Hepatocyte (in vitro differentiated cells): Measurements from ENCODE around the gene TAS2R16. TPM values are rescaled to one million over a fixed set of nuclear protein-coding genes. Genes with fewer than 3 reads are reported as not detected.

Experiments used
- DNase-seq: peaks from one replicate; pipeline ENCODE4 v3.0.0-alpha.2; 2016; ENCODE audit warnings: low spot score
- H2AFZ ChIP-seq: fragments of 200-600 bp; sonication (generic); 2 replicates; pipeline ENCODE4 v1.6.0; 2016; ENCODE audit warnings: antibody characterized with exemption, mild to moderate bottlenecking
- H3K27ac ChIP-seq: fragments of 200-600 bp; sonication (generic); 2 replicates; pipeline ENCODE4 v1.5.1; 2016; ENCODE audit warnings: mild to moderate bottlenecking
- H3K27me3 ChIP-seq: fragments of 200-600 bp; sonication (generic); 2 replicates; pipeline ENCODE4 v1.6.1; 2016
- H3K36me3 ChIP-seq: fragments of 200-600 bp; sonication (generic); replicated peaks from 2 replicates; pipeline ENCODE4 v1.5.1; 2016; ENCODE audit warnings: low read depth; ENCODE audit not compliant: insufficient read depth
- H3K4me1 ChIP-seq: fragments of 200-600 bp; sonication (generic); 2 replicates; pipeline ENCODE4 v1.5.1; 2016; ENCODE audit warnings: mild to moderate bottlenecking, moderate library complexity; ENCODE audit not compliant: insufficient read depth
- H3K4me2 ChIP-seq: fragments of 200-600 bp; sonication (generic); 2 replicates; pipeline ENCODE4 v1.6.0; 2016
- H3K4me3 ChIP-seq: fragments of 200-600 bp; sonication (generic); 2 replicates; pipeline ENCODE4 v1.5.1; 2016; ENCODE audit warnings: mild to moderate bottlenecking
- H3K79me2 ChIP-seq: fragments of 200-600 bp; sonication (generic); 2 replicates; pipeline ENCODE4 v1.6.0; 2017; ENCODE audit warnings: mild to moderate bottlenecking
- H3K9me2 ChIP-seq: fragments of 200-600 bp; sonication (generic); replicated peaks from 2 replicates; pipeline ENCODE4 v1.6.0; 2017; ENCODE audit warnings: mild to moderate bottlenecking; ENCODE audit not compliant: insufficient read depth
- H3K9me3 ChIP-seq: fragments of 200-600 bp; sonication (generic); 2 replicates; pipeline ENCODE4 v1.5.1; 2016; ENCODE audit warnings: low read depth, mild to moderate bottlenecking
- H4K20me1 ChIP-seq: fragments of 200-600 bp; sonication (generic); 2 replicates; pipeline ENCODE4 v1.6.0; 2016; ENCODE audit warnings: mild to moderate bottlenecking; ENCODE audit not compliant: insufficient read depth, poor library complexity, severe bottlenecking
- EZH2 ChIP-seq: fragments of 200-600 bp; sonication (generic); IDR thresholded peaks from 2 replicates; pipeline ENCODE4 v1.6.1; 2016; ENCODE audit warnings: antibody characterized with exemption, mild to moderate bottlenecking, borderline replicate concordance
- EZH2phosphoT487 ChIP-seq: fragments of 200-600 bp; sonication (generic); IDR thresholded peaks from one replicate; pipeline ENCODE4 v1.6.1; 2018; ENCODE audit warnings: antibody characterized with exemption, mild to moderate bottlenecking, low read depth, moderate library complexity; ENCODE audit not compliant: unreplicated experiment, severe bottlenecking
- WGBS: methylation state at CpG from one replicate; pipeline ENCODE4 v1.1.6; 2016; ENCODE audit warnings: low lambda C conversion rate; ENCODE audit errors: missing lambda C conversion rate; 5-methylcytosine and 5-hydroxymethylcytosine counted together
- polyA plus RNA-seq: library from polyadenylated mRNA; unstranded; fragments of >200 nt; fragmentation: Nextera tagmentation; extraction: Ambion mirVana; gene quantifications from 2 replicates; pipeline ENCODE4 v1.2.1, GENCODE V29; 2016
- total RNA-seq: library from RNA; depleted of rRNA; stranded (reverse); fragments of >200 nt; gene quantifications from 2 replicates; pipeline ENCODE4 v1.2.3, GENCODE V29; 2014
- TF ChIP-seq, protein P1 (sequence below): fragments of 200-600 bp; sonication (generic); IDR thresholded peaks from 2 replicates; pipeline ENCODE4 v1.5.1; 2016; ENCODE audit warnings: antibody characterized with exemption, mild to moderate bottlenecking; ENCODE audit not compliant: poor library complexity

The TAS2R16 gene
- total and polyA plus RNA-seq, 2 experiments from 2014 or later, result not detected

DNA sequence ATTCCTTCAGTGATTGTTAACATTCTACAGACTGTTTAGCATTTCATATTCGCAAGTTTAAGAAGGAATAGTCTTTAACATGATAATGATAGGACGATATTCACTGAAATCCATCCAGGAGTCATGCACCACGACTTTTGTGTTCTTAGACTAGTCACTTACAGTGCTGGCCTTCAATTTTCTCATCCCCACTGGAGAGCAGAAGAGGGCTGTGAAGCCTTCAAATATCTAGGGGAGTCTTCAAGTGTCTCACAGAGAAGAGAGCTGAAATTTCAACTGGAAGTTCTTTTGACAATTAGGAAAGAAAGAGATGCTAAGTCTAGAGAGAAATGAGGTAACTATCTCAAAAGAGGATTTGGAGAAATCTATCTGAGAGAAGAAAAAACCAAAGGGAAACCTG is 43.8 kb upstream of the TAS2R16 start:
- Histone ChIP-seq H3K79me2 (no peaks in the 10 kb centered on the region), H2AFZ (no peak overlapping the region), H4K20me1 (no peaks in the 10 kb centered on the region), H3K9me2 (no peaks in the 10 kb centered on the region), H3K27ac (no peak overlapping the region), H3K4me3 (no peak overlapping the region), H3K36me3 (no peaks in the 10 kb centered on the region), H3K4me2 (no peak overlapping the region), H3K4me1 (no peaks in the 10 kb centered on the region), H3K9me3 (no peaks in the 10 kb centered on the region), H3K27me3 (no peaks in the 10 kb centered on the region)
- WGBS, result 51% methylated on average over 3 of the region's 3 CpGs
- TF ChIP-seq EZH2phosphoT487 (no peak), EZH2 (no peak)
- TF ChIP-seq, protein P1, sequence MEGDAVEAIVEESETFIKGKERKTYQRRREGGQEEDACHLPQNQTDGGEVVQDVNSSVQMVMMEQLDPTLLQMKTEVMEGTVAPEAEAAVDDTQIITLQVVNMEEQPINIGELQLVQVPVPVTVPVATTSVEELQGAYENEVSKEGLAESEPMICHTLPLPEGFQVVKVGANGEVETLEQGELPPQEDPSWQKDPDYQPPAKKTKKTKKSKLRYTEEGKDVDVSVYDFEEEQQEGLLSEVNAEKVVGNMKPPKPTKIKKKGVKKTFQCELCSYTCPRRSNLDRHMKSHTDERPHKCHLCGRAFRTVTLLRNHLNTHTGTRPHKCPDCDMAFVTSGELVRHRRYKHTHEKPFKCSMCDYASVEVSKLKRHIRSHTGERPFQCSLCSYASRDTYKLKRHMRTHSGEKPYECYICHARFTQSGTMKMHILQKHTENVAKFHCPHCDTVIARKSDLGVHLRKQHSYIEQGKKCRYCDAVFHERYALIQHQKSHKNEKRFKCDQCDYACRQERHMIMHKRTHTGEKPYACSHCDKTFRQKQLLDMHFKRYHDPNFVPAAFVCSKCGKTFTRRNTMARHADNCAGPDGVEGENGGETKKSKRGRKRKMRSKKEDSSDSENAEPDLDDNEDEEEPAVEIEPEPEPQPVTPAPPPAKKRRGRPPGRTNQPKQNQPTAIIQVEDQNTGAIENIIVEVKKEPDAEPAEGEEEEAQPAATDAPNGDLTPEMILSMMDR, result no peak
- no peak for DNase-seq

DNA sequence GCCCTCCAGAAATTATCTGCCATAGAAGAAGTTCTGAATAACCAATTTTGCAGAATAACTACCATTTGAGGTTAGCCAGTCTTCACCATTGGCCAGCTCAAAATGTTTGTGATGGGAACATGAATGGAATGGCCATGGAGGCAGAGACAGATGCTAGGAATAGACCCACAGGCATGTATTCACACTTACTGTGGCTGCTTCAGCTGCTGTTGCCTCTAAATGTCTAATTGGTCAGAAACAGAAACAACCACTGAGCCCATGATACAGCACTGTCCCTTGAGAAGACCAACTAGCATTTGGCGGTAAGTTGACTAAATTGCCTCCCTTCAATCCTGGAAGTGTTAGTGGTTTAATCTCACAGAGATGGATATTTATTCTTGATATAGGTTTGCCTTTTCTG is 38.6 kb upstream of the TAS2R16 start:
- Histone ChIP-seq H3K4me3 (no peak overlapping the region), H3K36me3 (no peaks in the 10 kb centered on the region), H3K79me2 (no peaks in the 10 kb centered on the region), H4K20me1 (no peaks in the 10 kb centered on the region), H3K9me3 (no peaks in the 10 kb centered on the region), H3K9me2 (no peaks in the 10 kb centered on the region), H3K4me2 (no peak overlapping the region), H2AFZ (no peak overlapping the region), H3K27me3 (no peaks in the 10 kb centered on the region), H3K27ac (no peak overlapping the region), H3K4me1 (no peaks in the 10 kb centered on the region)
- TF ChIP-seq EZH2phosphoT487 (no peak), EZH2 (no peak)
- TF ChIP-seq, protein P1, result no peak
- WGBS, result 96% methylated on average over 1 of the region's 1 CpG
- no peak for DNase-seq

DNA sequence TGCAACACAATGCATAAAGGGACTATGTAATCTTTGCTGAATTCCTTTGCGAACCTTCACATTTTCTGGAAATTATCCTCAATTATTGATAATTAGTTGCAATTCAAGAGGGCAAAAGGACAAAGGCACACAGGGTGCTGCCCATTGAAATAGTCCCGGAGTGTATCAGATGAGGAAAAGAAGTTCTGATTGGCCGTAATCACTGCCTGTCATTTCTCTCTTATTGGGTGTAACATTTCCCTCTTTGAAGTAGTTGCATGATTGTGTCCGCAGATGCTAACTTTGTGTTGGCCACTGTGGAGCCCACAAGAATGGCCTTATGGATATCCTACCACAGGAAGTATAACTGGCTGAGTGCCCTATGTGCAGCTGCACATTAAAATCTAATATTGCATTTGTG is 35.1 kb upstream of the TAS2R16 start:
- 95% methylated on average over 4 of the region's 4 CpGs for WGBS
- H3K79me2 ChIP-seq, result no peaks in the 10 kb centered on the region
- no peak overlapping the region for H3K4me2 ChIP-seq
- no peak overlapping the region for H3K4me3 ChIP-seq
- H3K9me2 ChIP-seq, result no peaks in the 10 kb centered on the region
- H3K9me3 ChIP-seq, result no peaks in the 10 kb centered on the region
- no peaks in the 10 kb centered on the region for H4K20me1 ChIP-seq
- no peak for DNase-seq
- no peak for TF ChIP-seq EZH2
- TF ChIP-seq, protein P1, result no peak
- no peak for TF ChIP-seq EZH2phosphoT487
- no peak overlapping the region for H2AFZ ChIP-seq
- H3K27ac ChIP-seq, result no peak overlapping the region
- H3K36me3 ChIP-seq, result no peaks in the 10 kb centered on the region
- H3K27me3 ChIP-seq, result no peaks in the 10 kb centered on the region
- H3K4me1 ChIP-seq, result no peaks in the 10 kb centered on the region

DNA sequence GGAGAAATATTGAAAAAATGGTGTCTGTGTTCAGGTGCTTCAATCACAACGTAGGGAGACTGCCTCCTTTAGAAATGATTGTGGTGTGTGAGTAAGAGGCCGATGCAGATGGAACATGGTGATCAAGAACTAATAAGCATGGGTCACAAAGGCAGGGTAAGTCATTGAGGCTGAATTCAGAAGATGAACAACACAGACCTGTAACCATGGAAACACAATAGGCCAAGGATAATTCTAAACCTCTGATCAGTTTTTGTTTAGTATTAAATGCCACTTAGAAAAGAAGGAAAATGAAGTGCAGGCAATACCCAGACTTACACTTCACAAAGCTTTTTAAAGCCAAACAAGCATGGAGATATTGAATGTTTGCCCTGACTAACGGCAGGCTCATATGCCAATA is 32.8 kb upstream of the TAS2R16 start:
- Histone ChIP-seq H3K27ac (no peak overlapping the region), H4K20me1 (no peaks in the 10 kb centered on the region), H3K4me1 (no peaks in the 10 kb centered on the region), H3K4me3 (no peak overlapping the region), H3K27me3 (no peaks in the 10 kb centered on the region), H3K36me3 (no peaks in the 10 kb centered on the region), H2AFZ (no peak overlapping the region), H3K9me2 (no peaks in the 10 kb centered on the region), H3K4me2 (no peak overlapping the region), H3K9me3 (no peaks in the 10 kb centered on the region), H3K79me2 (no peaks in the 10 kb centered on the region)
- DNase-seq, result no peak
- WGBS, result 86% methylated on average over 3 of the region's 3 CpGs
- TF ChIP-seq, protein P1, result no peak
- TF ChIP-seq EZH2phosphoT487 (no peak), EZH2 (no peak)
